HG03342 (cell line): ENCODE data around the gene SAMMSON.

Experiments used
- ATAC-seq: cut with Tn5 transposase; IDR thresholded peaks from one replicate; pipeline ENCODE4 v1.9.1; 2021; ENCODE audit warnings: mild to moderate bottlenecking, moderate library complexity; ENCODE audit not compliant: unreplicated experiment

SAMMSON gene

DNA sequence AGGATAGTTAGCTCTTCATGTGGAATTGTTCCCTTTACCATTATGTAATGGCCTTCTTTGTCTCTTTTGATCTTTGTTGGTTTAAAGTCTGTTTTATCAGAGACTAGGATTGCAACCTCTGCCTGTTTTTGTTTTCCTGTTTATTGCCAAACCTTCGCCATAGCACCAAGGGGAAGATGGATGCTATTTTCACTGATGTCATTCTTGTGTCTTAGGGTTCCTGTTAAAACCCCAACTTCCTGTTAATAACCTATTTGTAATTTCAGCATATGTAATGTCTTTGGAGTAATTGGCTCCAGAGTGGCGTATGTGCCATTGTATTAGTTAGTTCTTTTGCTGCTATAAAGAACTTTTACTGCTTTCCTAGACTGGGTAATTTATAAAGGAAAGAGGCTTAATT is 10.8 kb downstream of the SAMMSON start:
- ATAC-seq = no peak

DNA sequence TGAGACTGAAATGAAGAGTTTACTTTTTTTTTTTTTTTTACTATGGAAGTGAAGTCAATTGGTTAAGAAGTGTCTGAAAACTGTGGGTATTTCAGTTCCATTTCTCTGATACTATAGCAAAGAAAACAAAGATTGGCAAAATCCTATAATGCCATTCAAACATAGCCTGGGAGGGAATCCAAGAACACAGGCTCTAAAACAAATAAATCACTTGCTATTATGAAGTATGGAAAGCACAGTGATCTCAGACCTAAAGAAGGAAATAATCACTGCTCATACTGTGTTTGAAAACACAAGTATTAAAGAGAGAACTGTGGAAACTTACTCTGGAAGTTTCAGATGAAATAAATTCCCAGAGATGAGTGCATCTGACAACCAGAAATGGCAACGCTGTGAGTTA is 12.0 kb downstream of the SAMMSON start:
- no peak for ATAC-seq

DNA sequence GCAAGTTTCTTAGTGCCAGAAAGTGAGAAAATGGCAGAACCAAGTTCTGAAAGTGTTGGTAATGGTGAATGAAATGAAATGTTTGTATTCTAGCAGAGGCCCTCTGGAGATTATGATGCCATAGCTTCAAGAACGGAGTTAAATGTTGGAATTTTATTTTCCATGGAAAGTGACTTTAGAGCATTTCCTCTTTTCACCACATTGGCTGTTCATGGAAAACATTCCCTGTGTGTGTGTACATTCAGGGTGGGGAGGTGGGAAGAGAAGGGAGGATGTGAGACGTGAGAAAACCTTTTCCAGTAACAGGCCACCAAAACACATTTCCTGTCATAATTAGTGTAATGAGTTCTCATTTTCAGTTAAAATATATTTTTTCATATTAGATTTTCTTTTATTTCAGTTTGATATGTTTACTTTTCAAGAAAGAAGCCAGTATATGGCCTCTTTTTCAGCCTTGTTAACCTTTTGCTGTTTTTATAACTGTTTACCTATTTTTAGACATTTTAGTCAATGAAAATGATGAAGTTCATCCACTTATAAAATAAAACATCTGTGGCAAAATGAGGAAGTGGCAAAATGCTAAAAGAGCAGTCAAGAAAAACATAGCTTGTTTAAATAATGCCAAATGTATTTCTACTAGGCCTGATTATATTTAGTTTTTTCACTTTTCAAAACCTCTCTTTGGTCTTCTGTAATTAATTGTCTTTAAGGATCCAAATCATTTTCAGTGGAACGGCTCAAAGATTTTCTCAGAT is 21.6 kb downstream of the SAMMSON start:
- ATAC-seq = no peak

DNA sequence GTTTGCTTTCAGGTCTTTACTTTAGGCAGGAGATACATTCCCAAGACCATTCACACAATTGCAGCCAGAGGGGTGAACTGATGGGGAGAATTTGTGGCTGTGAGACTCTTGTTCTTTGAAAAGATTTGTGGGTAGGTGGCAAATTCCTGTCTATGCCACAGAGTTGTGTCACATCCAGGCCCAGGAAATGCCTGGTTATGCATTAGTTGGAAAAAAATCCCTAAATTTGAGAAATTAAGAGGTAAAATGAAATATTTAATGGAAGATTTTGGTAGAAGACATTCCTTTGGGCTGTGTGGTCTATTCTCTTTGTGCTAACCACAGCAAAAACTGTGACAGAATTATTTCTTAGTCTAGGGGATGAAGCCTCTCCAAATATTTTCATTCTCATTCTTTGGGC is 28.8 kb downstream of the SAMMSON start:
- no peak for ATAC-seq

DNA sequence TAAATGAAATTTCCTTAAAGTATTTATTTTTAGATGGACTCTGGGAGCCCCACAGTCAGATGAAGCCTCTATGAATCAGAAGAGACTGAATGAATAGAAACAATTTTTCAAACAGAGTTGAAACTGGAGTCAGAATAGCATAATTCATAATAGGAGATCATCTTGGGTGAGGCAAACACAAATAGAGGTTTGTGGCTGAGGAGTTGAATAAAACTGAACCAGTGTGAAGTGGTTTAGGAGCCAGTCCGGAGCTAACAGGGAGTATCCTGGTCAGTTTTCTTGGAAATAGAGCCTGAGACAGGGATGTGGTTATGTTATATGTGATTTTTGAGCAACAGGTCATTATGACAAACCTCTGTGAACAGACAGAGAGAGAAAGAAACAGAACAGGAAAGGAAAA is 39.2 kb downstream of the SAMMSON start:
- no peak for ATAC-seq

DNA sequence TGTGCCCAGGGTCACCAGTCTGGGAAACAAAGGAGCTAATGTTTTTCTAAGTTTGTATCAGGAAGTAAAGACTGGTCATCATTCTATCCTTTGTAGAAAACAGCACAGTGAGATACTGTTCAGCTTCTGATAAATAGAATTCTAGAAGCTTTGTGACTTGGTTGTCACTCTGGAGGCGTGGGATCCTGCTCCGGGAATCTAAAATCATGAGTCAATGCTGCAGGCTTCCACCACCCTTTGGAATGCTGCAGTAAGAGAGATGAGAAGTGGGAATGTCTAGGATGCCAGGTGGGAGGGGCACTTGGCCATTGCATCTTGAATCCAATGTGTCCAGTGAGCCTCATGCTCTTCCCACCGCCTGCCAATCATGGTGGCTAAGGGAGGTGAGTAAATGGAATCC is 40.9 kb downstream of the SAMMSON start:
- no peak for ATAC-seq

DNA sequence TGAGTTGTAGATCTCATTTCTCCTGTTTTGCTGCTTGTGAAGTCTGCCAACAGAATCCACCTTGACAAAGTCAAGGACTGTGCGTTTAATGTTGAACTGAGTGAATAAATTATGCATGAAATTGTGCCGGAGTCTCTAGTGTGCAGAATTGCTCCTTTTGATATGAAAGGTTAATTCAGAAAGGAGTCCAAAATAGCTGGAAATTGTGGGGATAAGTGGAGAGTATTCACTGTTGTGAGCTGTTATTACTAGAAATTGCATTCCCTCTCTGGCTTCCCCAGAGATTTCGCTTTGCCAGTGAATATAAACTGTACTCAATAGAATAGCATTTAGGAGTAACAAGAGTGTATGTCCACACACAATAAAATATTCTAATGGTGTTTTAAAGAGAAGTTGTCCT is 43.1 kb downstream of the SAMMSON start:
- no peak for ATAC-seq

DNA sequence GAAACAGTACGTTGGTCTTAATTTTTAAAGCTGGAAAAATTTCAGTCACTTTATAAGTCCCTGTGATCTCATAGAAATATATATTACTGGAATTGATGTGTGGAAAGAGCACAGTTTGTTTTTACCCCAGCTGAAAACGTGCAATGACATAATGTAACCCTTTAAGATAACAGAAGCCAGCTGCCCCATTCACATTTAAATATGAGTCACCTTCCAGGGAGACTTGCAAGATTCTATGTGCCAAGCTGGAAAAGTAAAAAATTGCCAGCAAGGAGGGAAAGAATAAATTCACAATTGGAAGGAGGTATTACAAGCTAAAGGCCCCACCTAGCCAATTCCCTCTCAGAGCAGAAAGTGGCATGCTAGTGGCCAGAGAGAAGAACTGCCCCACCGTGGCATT is 50.2 kb downstream of the SAMMSON start:
- ATAC-seq = no peak

DNA sequence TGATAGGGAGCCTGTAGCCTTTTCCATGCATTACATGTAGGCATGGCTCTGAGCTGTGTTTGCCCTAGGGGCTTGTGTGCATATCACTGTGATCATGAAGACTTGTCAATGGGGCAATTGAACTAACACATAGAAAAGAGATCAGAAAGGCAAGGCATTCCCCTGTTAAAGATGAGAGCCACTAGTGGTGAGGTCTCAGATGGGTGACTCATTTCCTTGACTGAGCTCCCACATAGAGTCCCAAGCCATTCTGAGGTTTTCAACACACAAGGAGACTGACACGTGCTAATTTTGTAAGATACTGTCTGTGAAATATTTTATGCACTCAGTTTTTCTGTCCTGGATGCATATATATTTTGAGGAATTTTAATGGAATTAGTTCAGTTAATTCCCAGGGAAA is 53.8 kb downstream of the SAMMSON start:
- ATAC-seq = no peak

DNA sequence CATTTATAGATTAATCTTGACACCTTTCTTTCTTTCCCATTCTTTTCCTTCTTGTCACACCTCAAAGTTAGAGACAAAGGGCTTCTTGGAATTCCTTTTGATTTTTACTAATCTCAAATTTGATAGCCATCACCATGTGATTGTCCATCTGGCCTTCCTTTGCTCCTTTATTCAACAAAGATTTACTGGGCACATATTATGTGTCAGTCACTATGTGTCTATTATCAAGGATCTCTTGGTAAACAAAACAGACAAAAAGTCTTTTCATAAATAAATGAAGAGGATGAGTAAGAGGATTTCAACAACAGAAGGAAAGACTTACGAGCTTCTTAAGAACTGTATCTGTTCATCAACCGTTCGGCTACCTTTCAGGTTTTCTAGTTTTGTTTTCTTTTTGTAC is 56.5 kb downstream of the SAMMSON start:
- no peak for ATAC-seq

DNA sequence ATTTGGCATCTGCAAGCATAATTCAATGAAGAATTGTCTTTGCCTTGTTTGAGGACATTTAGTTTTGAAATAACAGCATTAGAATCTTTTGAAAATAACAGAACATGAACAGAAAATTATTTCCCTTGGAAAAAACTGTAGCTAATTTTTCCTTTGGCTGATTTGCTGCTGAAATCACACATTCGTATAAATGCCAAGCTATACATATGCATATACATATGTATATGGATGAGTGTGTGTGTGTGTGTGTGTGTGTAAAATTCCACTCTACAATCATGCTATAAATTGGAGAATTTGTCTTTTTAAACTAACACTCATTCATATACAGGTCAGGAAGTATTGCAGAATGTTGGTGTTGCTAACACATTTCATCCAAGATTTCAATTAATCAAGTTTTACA is 57.9 kb downstream of the SAMMSON start:
- ATAC-seq = no peak

DNA sequence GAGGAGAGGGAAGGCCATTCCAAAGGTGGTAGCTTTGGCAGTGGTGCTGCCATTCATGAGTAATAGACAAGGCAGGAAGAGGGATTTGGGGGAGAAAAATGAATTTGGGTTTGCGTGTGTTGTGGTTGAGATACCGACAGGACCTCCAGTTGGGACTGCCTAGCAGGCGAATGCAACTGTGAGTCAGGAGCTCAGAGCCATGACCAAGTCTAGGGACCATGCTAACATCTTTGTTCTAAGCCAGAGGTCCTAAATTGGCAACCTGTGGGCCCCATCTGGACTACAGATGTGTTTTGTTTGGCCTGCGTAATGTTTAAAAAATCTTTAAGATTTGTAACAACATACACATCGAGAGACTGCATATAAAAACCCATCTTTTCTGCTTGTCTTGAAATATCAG is 61.6 kb downstream of the SAMMSON start:
- no peak for ATAC-seq

DNA sequence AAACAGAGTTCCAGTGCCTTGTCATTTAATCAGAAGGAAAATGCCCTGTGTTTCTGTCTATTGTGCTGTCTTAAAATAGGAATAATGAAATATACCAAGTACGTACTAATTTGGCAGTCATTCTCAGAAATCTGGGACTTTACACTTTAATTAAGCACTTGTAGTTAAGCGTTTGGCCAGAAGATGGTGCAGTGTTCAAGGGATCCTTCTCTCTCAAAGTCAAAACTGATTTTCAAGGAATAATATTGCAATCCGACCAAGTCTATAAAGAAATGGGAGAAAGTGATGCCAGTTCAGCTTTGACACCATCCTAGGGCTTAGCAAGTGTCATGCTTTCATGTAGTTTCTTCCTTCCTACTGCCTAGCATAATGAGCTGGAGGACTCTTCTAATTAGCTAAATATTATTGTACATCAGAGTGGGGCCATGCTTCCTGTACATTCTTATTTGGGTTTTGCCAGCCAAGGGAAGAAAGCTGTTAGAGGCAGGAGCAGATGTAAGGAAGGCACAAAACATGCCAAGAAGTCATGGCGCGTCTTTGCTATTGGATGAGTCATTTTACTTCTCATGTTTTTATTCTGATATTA is 64.8 kb downstream of the SAMMSON start:
- peak; percentile 62 for ATAC-seq

DNA sequence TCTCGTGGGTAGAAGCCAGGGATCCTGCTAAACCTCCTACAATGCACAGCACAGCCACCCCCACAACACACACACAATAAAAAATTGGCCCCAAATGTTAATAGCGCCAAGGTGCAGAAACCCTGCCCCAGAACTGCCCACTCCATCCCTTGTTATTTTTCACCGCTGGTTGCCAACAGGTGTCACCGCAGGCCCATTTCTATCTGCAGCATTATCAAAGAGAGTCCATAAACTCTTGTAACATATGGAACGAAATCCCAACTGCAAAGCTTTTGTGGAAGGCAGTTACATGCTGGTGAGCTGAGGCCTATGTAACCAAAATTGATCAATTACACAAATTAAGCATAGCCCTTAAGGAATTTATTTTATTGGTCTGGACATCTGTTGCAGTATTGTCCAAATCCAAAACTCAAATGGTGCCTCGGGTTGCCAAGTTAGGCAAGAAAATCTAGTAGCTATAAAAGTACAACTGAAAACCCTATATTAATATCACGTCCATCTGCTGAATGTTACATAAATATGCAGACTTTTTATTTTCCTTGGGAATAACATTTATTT is 66.2 kb downstream of the SAMMSON start:
- no peak for ATAC-seq

DNA sequence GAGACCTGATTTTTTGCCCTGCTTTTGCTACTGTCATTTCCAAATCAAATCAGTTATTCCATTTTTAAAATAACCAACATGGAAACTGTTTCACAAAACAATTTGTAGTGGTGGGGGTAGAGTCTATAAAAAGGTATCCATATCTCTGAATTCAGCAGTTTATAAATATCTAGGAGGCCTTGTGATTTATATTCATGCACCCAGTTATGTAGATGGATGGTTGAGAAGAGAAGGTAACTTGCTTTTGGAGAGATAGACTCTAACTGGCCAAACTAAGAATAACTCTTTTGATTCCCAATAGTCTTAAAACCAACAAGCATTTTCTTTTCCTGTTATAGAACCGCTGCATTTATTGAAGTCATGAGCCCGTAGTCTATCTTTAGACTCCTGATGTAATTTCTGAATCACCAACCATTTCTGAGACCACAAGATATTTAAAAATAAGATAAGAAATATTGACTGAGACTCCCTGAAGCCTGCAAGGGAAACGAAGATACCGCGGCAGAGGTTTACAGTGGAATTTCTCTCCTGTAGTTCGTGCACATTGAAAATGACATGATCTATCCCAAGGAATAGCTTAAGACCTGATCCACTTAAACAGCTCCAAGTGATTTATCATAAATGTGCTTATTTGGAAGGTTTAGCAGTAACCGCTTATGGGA is 68.5 kb downstream of the SAMMSON start:
- ATAC-seq = no peak

DNA sequence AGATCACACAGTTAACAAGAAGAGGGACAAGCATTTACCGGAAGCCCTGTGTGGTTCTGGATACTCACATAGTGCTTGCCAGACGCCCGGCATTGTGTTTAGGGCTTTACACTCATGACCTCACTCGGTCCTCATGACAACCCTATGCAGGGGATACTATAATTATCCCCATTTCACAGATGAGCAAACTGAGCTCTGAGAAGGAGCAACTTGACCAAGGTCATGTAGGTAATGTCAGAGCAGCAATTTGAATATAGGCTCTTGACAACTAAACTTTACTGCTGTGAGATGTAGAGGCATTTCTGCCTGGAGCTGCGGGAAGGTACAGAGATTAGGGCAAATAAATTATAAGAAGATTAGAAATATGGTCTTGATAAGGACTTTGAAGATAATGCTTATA is 70.0 kb downstream of the SAMMSON start:
- no peak for ATAC-seq

DNA sequence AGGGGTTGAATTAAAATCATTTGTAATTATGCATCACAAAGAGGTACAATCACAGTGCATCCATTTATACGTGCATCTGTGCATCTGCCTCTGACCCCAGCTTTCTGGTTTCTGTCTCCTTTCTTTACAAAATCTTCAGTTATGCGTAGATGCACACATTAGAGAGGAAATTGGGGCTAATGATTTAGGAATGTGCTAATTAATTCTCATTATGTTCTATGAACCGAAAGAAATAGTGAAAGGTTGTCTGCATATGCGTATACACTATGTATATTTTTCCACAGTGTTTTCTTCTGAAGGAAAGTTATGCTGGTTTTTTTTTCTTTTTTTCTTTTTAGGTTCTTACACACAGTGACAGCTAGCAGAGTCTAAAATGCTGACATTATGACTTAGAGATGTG is 71.6 kb downstream of the SAMMSON start:
- no peak for ATAC-seq

DNA sequence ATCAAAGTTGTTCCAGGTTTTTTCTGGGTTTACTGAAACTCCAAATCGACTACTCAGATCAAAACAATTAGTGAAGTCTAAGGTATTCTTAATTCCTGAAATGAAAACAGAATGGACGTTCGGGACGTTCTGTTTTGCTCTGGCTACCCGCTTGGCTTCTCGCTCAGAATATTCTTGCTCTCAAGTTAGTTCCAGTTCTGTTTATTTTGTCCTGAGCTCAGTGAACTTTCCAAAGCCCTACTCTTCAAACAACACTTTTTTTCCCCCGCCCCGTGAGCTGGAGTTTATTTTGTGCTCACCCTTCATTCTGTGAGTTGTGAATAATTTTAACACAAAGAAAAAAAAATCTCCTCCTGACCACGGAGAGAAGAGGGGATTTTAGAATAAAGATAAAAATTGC is 72.6 kb downstream of the SAMMSON start:
- ATAC-seq = no peak

DNA sequence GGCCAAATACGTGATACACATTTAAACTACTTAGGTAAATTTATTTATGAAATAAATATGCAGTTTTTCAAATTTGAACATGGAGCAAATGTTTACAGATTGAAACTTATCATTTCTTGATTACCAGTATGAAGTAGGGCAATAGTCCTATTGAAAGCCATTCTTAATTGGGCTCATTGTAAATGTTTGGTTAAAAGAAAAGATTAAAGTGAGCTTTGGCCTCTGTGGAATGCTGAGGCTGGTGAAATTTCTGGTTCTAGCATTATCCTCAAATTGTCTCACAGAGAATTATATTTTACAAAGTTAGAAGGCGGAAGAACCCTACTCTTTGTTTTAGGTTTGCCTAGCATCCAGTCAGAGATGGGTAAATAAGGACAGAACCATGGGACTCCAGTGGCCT is 73.2 kb downstream of the SAMMSON start:
- ATAC-seq = no peak

DNA sequence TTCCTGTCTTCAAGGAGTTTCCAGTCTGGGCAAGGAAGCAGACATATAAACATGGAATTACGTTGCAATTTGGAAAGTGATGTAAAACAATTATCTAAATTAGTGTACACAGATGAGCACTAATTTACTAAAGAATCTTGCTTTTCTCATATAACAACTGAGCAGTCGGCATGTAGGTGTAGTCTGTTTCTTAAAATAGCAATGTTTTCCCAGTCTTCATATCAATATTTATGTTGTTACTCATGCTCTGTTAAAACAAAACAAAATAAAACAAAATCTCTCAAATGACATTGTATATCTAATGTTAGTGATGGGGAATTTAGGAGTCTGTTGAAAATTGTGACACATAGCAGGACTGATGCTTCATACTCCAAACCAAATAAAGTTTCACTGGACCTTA is 75.6 kb downstream of the SAMMSON start:
- no peak for ATAC-seq

DNA sequence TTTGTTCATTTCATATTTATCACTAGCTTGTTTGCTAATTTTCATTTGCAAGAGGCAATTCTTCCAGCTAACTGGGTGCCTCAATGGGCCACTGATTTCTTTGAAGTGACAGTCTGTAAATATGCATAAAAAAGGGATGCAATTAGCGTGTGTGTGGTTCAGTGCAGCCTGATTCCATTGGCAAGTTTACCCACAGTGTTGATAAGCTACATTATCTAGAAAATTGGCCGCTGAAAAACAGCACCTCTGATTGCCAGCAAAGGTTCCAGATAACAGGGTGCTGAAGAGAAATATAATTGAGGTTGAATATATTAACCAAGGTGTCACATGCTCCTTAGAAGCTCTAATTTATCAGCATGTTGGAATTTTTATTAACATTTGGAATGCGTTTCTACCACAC is 76.9 kb downstream of the SAMMSON start:
- ATAC-seq = no peak

DNA sequence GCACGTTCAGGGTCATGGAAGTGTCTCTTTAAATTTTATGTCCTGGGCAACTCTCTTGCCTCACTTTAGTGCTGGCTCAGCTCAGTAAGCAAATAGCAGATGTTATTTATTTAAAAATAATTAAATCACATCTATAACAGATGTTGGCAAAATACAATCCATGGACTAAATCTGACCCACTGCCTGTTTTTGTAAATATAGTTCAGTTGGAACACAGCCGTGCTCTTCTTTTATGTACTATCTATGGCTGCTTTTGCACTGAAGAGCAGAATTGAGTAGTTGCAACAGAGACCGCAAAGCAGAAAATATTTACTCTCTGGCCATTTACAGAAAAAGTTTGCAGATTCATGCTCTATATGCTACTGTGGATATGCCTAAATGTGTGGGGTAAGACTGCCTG is 79.2 kb downstream of the SAMMSON start:
- ATAC-seq = no peak
